GM19467 (cell line): Measurements from ENCODE around the gene SPDYE6.
"Not testable (repeated sequence)": the region's sequence is repeated elsewhere in the genome, so short reads cannot be mapped to it uniquely, and the experiment has no call there.

Source experiments
- ATAC-seq: cut with Tn5 transposase; IDR thresholded peaks from one replicate; pipeline ENCODE4 v1.9.1; 2021; ENCODE audit warnings: mild to moderate bottlenecking, moderate library complexity; ENCODE audit not compliant: unreplicated experiment

Gene SPDYE6

DNA sequence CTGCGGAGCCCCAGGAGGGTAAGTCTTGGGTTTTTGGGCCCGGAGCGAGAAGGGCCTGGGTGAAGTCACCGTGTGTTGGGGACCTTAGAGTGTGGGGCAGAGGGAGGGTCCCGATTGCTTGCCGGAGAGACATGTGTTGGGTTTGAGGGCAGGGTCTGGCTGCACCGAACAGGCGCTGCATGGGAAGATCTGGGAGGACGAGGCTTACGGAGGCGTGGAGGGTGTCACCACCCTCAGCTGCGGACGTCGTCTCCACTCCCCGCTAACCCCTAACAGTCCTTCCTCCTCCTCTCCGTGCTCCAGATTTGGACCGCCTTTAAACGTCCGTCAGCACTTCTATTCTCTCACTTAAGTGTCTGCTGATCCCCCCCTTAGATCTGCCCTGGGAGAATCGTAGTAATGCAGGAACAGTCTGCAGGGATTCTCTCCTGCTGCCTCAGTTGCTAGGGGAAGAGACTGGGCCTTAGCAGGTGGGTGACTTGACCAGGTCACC is 8.2 kb upstream of the SPDYE6 start:
- not testable (repeated sequence) for ATAC-seq

DNA sequence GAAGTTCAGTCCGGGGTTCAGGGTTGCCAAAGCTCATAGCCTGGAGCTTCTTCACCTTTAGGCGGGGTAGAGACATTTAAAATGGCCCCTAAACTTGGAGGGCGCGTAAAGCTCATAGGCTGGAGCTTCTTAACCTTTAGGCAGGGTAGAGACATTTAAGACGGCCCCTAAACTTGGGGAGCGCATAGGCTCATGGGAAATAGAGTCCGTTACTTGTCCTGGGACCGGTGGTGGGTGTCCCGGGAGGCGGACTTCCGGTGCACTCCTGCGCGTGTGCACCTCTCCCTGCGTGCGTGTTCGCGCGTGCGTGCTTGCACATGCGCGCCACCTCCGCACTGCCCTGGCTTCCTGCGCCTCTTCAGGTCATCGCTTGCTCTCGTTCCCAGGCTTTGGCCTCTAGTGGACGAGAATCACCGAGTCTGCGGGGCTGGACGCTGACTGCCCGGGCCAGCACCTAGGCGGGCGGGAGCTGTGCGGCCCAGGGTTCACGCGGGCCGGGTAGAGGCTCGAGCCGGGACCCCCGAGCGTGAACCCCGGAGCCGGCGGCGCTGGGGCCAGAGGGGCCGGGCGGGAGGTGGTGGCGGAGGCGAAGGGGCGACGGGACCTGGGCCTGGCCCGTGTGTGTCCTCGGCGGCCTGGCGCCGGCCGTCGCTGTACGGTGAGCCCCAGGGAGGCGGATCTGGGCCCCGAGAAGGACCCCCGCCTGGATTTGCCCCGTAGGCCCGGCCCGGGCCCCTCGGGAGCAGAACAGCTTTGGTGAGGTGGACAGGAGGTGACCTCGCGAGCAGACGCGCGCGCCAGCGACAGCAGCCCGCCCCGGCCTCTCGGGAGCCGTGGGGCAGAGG is 7.5 kb upstream of the SPDYE6 start:
- peak; percentile 98 for ATAC-seq

DNA sequence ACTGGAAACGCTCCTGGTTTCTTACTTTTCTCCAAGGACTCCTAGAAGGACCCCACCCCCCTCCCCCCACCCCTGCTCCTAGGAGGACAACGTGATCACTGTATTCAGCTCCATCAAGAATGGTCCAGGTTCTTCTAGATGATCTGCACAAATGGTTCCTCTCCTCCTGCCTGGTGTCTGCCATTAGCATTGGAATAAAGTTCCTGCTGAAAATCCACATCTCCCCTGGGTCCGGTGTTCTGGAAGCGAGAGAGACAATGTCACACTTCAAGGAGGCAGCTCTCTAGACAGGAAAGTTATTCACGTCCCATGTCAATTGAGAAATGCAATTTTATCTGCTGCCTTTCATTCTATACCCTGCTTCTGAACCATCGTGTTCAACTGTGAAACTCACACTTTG is 9.3 kb downstream of the SPDYE6 start:
- not testable (repeated sequence) for ATAC-seq

DNA sequence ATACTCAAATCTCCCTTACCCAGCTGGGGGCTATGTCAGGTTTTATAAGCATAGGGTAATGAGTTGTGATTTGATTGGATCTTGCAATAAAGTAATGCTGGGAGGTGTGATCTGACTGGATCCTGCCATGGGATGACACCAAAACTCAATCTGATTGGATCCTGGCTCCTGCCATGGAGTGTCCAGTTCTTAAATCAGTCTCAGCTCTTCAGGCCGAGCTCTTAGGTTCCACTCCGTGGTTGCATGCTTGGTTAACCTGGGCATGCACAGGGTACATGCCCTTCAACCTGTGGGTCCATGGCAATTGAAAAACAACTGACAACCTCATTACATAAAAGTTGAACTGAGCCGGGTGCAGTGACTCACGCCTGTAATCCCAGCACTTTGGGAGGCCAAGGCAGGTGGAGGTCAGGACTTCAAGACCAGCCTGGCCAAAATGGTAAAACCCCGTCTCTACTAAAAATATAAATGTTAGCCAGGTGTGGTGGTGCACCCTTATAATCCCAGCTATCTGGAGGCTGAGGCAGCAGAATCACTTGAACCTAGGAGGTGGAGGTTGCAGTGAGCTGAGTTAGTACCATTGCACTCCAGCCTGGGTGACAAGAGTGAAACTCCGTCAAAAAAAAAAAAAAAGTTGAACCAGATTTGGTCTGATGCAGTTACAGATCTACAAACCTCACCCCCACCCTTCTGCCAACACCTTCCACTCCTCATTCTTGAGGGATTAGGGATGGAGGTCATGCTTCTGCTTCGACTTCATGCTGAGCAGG is 15.5 kb downstream of the SPDYE6 start:
- ATAC-seq, result not testable (repeated sequence)

DNA sequence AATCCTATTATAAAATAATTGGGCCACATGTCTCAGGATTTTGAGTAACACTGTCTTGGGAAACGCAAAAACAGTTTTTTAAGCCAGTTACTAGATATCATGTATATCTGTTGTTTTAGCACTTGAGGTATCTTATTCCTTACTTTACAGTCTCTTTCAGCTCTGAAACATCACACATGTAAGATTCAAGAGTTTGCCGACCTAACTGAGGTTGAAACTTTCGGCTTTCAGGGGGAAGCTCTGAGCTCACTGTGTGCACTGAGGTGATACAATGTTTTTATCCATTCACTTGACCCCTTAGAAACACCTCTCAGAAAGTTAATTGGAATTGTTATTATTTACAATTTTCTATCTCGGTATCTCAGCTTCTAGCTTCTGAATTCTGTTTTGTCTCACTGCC is 18.8 kb downstream of the SPDYE6 start:
- ATAC-seq, result not testable (repeated sequence)

DNA sequence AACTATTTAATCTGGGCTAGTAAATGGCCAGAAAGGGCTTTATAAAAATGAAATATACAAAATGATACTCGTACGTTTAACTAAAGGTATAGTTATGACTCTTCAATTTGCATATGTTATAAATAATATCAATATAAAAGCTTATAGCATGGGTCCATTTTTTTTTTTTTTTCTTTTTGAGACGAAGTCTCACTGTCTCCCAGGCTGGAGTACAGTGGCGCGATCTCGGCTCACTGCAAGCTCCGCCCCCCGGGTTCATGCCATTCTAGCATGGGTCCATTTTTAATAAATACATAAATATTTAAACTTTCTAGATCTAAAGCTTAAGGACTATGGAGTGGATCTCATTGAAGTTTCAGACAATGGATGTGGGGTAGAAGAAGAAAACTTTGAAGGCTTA is 19.2 kb downstream of the SPDYE6 start:
- not testable (repeated sequence) for ATAC-seq

DNA sequence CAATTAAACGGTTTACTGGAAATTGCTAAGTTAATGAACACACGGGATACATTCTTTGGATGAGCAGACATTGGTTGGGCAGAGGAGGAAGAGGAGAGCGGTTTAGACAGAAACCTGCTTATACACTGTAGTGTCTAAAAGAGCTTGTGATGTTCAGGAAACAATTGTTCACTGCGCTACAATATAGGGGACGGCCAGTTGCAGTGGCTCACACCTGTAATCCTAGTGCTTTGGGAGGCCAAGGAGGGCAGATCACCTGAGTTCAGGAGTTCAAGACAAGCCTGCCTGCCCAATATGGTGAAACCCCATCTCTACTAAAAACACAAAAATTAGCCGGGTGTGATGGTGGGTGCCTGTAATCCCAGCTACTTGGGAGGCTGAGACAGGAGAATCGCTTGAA is 20.7 kb downstream of the SPDYE6 start:
- ATAC-seq, result not testable (repeated sequence)

DNA sequence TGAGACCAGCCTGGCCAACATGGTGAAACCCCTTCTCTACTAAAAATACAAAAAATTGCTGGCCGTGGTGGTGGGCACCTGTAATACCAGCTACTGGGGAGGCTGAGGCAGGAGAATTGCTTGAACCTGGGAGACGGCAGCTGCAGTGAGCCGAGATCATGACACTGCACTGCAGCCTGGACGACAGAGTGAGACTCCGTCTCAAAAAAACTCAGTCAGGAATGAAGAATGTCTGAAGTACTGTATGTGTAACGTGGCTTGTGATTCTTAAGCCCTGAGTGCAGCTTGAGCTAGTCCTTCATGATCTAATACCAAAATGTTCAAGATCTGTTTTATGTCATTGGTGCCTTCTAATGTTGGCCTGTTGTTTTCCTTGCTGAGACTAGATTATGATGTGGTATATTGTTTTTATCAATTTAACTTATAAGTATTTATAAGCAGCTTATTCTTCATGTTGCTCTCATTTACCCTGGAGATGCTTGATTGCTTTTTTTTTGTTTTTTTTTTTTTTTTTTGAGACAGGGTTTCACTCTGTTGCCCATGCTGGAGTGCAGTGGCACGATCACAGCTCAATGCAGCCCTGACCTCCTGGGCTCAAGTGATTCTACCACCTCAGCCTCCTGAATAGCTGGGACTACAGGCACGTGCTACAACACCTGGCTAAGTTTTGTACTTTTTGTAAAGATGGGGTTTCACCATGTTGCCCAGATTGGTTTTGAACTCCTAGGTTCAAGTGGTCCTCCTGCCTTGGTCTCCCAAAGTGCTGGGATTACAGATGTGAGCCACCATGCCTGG is 25.4 kb downstream of the SPDYE6 start:
- ATAC-seq, result not testable (repeated sequence)

DNA sequence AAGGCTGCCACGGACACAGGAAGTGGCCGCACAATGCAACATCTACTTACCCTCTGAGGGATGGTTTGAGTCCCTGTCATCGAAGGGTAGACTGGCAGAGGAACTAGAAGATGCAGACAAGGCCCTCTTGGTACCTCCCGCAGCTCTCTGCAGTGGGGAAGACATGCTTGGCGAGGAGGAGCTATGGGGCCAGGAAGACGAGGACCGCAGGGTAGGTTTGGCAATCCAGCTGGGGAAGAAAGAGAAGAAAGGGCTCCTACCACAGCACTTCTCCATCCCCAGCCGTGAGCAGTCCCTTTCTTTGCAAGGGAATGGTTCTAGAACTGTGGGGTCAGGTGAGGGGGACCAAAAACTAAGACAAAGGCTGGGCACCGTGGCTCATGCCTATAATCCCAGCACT is 26.9 kb downstream of the SPDYE6 start:
- ATAC-seq, result not testable (repeated sequence)

DNA sequence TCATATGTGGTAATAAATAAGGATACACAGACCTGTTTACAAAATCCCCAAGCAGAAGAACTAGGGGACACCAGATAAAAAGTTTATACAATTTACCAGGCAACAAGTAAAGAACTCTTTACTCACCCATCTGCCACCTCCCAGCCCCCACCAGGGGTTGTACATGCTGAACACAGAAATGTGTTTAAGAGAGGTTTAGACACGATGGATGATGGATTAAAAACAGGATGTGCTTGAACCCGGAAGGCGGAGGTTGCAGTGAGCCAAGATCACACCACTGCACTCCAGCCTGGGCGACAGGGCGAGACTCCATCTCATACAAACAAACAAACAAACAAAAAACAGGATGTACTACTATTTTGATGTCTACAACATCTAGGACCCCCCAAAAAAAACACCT is 27.4 kb downstream of the SPDYE6 start:
- not testable (repeated sequence) for ATAC-seq

DNA sequence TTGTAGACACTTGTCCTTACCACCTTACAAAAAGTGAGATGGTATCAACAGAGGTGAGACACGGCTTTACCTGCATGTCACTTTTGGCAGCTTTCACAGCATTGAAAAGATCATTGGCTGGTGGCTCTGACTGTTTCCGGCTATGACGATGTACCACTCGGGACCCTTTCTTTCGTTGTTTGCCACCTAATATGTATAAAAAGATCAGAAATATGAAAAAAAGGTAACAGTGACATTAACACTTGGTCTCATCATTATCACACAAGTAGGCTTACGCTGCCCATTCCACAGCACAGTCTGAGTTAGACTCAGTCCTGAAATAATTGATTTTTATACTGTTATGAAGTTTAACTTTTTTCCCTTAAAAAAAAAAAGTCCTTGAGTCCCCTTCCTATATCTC is 29.1 kb downstream of the SPDYE6 start:
- ATAC-seq, result not testable (repeated sequence)

DNA sequence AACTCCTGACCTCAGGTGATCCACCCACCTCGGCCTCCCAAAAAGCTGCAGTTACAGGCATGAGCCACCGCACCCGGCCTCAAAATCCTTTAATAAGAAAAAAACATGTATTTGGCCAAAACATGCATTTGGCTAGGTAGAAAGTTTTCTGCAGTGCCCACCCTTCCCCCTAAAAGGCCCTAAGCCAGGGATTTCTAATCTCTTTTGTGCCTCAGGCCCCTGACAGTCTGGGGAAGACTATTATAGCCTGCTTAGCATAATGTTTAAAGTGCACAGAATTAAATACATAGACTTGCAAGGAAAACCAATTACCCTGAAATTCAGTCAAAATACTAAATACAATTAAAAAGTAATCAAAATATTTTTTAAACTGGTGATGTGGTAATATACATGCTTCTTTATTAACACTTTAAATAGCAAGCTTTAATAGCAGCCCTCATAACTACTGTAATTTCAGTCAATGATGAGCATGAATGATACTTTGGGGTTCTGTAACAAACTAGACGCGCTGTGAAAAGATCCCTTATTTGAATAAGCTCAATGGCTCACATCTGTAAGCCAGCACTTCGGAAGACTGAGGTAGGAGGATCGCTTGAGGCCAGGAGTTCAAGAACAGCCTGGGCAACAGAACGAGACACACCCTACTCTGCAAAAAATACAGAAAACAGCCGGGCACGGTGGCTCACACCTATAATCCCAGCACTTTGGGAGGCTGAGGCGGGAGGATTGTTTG is 29.9 kb downstream of the SPDYE6 start:
- no peak for ATAC-seq

DNA sequence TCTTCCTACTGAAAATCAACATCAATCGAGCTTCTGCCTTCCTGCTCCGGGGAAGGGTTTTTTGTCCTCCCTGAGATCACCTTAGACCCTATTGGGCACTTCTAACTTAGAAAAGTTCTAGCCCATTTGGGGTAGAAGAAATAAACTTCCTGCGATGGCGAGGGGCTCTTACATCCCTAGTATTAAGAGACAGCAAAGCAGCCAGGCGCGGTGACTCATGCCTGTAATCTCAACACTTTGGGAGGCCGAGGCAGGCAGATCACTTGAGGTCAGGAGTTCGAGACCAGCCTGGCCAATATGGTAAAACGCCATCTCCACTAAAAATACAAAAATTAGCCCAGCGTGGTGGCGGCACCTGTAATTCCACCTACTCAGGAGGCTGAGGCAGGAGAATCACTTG is 31.1 kb downstream of the SPDYE6 start:
- ATAC-seq, result not testable (repeated sequence)

DNA sequence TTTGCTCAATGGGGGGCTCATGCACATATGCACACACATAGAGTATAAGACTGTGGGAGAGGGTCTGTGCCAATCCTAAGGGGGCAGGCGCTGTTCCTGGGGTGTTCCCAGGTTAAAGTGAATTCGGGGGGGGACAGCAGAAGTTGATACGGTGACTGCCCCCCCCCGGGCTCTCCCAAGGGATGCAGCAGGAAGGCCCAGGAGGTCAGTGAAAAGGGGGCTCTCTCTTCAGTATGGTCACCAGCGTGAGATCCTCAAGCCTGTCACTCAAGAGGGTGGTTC is 32.4 kb downstream of the SPDYE6 start:
- no peak for ATAC-seq

DNA sequence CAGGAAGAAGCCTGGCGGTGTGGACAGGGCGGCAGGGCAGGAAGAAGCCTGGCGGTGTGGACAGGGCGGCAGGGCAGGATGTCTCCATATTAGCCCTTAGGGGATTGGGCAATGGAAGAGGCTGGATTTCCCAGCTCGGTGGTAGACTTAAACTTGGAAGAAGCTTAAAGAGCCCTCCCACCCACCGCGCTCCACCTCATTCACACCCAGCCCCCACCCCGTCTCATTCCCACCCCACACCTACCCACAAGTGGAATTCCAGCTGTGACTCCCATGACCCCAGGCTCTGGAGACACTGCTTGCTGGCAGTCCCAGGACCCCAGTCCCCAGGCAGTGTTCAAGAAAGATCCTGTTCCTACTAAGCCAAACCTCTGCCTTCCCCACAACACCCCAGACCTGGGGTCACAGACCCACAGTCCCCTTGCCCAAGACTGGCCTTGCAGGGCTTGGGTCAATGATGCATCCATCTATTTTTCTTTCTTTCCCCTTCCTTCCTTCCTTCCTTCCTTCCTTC is 34.0 kb downstream of the SPDYE6 start:
- no peak for ATAC-seq

DNA sequence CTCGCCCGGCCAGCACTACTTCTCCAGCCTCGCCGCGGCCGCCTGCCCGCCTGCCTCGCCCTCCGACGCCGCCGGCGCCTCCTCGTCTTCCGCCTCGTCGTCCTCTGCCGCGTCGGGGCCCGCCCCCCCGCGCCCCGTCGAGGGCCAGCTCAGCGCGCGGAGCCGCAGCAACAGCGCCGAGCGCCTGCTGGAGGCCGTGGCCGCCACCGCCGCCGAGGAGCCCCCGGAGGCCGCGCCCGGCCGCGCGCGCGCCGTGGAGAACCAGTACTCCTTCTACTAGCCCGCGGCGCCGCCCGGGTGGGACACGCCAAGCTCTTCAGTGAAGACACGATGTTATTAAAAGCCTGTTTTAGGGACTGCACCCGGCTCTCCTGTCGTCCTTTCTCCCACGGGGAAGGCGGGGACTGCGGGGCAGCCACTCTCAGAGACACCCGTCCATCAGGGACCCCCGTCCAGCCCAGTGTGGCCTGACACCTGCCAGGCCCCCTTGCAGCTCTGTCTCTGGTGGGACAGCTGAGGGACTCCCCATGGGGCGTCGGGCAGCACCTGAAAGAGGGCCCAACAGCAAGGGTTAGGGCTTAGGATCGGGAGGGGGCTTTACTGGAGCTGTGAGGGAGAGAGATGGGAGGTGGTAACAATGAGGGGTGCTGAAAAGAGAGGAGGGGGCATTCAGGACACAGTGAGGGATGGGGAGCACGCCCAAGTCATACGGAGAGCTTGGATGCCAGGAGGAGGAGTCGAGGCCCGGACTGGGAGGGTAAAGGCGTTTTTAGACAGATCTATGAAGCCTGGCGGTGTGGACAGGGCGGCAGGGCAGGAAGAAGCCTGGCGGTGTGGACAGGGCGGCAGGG is 34.7 kb downstream of the SPDYE6 start:
- ATAC-seq, result no peak

DNA sequence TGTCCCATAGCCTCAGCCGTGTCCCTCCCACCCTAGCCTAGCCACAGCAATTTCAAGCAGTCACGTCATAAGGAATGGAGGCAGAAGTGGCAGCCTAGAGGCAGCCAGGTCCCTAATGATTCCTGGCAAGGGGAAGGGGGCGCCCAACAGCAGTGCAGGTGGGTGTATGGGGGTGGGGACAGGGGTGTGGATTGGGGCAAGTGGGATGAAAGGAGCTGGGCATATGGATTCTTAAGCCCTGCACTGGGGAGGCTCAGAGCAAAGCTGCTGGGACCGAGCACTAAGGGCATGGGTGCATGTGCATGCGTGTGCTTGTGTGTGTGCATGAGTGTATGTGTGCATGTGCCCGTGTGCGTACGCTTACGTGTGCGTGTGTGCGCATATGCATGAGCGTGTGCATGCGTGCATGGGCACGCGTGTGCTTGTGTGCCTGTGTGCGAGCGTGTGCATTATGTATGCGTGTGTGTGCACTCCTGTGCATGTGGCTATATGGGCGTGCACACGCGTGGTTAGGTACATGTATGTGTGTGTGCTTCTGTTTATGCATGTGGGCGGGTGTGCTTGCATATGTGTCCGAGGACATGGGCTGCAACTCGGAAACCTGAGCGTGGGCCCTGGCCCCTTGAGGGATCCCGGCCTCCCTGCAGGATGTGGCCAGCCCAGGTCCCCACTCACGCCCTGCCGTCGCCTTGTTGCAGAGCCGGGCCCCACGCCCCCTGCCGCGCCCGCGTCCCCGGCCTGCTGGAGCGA is 35.5 kb downstream of the SPDYE6 start:
- ATAC-seq, result no peak

DNA sequence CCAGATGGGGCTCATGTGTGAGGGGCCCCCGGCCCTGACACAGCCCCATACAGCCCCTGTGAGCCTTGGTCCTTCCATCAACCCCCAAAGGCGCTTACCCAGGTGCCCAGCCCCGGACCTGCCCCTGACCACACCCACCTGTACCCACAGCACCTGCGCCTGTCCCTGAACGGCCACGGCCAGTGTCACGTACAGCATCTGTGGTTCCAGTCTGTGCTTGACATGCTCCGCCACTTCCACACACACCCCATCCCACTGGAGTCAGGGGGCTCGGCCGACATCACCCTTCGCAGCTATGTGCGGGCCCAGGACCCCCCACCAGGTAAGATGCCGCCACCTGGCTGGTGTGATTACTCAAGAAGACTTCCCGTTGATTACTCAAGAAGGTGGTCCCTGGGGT is 36.1 kb downstream of the SPDYE6 start:
- no peak for ATAC-seq

DNA sequence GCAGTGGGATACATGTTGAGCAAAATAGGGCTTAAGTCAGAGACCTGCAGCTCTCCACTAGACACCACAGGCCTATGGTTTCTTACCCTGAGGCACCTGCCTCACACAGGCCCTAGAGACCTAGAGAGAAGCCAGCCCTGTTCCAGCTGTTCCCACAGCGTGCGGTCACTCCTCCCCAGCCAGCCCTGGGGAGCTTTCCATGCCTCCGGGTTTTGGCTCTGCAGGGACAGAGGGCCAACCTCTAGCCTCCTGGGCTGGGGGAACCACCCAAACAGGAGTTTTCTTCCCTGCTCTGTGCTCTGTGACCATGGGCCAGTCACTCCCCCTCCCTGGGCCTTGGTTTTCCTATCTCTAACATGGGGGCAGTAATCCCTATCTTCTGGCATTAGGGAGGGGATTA is 36.6 kb downstream of the SPDYE6 start:
- no peak for ATAC-seq
